SK-N-DZ (cell line): ENCODE measurements around the gene ASXL2.
"Not testable (repeated sequence)": the region's sequence is repeated elsewhere in the genome, so short reads cannot be mapped to it uniquely, and the experiment has no call there.

Source experiments
- DNase-seq: peaks from one replicate; pipeline ENCODE4 v3.0.0-alpha.2; 2015; ENCODE audit warnings: low spot score

ASXL2 gene

GRCh38 chr2:25838152-25838756, 40.0 kb downstream of the ASXL2 start:
- no peak for DNase-seq

- no peak for DNase-seq
Observed at GRCh38 chr2:25835906-25836305, 42.4 kb downstream of the ASXL2 start.

- DNase-seq = no peak
Observed at GRCh38 chr2:25833566-25833965, 44.7 kb downstream of the ASXL2 start.

GRCh38 chr2:25832897-25833296, 45.4 kb downstream of the ASXL2 start:
- no peak for DNase-seq

GRCh38 chr2:25831746-25832449, 46.4 kb downstream of the ASXL2 start:
- DNase-seq = no peak

- DNase-seq = no peak
Observed at GRCh38 chr2:25829828-25830227, 48.5 kb downstream of the ASXL2 start.

DNA sequence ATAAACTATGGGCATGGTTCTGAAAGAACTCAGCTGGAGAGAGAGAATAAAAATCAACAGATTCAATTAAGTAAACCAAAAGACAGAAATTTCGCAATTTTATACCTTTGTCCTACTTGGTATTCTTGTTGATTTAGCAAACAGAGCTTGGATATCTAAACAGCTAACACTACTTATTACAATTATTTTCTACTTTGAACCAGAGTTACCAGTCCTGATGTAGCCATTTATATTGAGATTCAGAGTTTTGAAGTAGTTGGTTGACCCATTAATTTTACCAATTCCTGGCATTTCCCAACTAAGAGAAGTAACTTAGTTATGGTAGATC, 48.9 kb downstream of the ASXL2 start:
- no peak for DNase-seq

DNA sequence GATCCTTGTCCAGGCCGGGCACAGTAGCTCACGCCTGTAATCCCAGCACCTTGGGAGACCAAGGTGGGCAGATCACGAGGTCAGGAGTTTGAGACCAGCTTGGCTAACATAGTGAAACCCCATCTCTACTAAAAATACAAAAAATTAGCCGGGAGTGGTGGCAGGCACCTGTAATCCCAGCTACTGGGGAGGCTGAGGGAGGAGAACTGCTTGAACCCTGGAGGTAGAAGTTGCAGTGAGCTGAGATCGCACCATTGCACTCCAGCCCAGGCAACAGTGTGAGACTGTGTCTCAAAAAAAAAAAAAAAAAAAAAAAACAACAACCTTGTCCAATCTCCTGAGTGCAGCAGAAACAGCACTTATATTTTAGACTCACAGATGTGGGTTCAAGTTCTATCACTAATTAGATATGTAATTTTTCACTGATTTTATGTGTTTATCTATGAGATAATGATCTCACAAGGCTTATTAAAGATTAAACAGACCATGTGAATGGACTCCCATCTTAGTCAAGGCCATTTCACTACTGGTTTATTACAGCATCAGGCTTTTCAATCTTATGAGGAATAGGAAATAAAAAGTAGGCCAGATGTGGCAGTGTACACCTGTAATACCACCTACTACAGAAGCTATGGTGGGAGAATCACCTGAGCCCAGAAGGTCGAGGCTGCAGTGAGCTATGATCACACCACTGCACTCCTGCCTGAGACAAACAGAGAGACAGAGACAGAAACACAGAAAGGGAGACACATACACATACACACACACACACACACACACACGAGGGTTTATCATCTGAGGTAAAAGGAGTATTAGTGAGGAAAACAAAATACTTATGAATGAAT, 49.5 kb downstream of the ASXL2 start:
- DNase-seq = not testable (repeated sequence)

- DNase-seq = no peak
Observed at GRCh38 chr2:25825238-25825637, 53.0 kb downstream of the ASXL2 start.

- no peak for DNase-seq
Observed at GRCh38 chr2:25824718-25825117, 53.6 kb downstream of the ASXL2 start.

DNA sequence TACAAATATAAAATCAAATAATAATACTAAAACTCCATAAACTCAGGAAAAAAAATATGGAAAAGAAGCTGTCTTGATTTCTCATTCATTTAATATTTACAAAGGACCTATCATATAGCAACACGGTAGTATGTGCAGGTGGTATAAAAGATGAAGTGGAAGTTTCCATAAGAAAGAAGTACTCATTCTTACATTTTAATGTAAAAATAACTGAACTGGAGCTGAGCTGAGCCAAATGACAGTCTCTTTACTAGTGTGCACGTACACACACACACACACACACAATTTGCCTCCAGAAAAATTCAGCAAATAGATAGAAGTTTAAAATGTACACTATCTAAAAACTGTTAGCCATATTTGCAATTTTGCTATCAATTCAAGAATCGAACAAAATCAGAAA, 54.1 kb downstream of the ASXL2 start:
- no peak for DNase-seq

GRCh38 chr2:25822190-25823117, 55.8 kb downstream of the ASXL2 start:
- DNase-seq = no peak

DNA sequence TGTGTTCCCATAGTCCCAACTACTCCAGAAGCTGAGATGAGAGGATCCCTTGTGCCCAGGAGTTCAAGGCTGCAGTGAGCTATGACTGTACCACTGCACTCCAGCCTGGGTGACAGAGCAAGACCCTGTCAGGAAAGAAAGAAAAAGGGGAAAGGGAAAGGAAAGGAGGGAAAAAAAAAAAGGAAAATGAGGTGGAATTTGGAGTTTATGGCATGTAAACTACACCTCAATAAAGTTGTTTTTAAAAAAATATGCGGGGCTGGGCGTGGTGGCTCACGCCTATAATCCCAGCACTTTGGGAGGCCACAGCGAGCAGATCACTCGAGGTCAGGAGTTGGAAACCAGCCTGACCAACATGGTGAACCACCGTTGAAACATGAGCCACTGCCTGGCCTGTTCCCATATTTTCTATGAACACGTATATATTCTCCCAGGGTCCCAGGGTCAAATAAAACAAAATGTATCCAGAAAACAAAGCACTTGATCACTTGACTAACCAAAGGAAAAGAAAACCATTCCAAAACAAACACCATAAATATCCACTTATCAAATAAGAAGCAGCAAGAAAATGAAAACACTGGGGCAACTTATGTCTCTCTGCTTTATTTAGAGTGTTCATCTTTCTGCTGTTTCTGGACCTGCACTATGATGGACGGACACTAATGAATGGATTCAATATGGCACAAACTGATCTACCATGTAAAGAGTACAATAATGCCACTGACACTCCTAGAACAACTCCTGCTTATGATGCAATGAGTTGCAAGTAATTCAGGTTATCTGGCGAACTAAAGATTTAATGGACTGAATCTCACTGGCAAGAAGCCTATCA, 56.8 kb downstream of the ASXL2 start:
- no peak for DNase-seq

- DNase-seq = no peak
Observed at GRCh38 chr2:25819597-25820039, 58.7 kb downstream of the ASXL2 start.

GRCh38 chr2:25817630-25818029, 60.7 kb downstream of the ASXL2 start:
- DNase-seq = no peak

DNA sequence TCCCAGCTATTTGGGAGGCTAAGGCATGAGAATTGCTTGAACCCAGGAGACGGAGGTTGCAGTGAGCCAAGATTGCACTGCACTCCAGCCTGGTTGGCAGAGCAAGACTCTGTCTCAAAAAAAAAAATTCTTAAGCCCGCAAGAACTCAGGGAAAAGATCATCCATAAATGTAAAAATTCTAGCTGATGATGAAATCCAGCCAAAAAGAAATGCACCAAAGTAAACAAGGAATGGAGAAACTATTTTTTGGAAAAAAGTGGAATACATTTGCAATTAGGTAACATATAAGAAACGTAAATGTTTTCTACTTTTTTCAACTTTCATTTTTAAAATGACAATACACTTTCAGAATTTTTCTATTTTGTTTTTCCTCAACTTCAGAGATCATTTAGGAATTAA, 61.3 kb downstream of the ASXL2 start:
- DNase-seq = no peak

- DNase-seq = no peak
Observed at GRCh38 chr2:25816249-25816648, 62.0 kb downstream of the ASXL2 start.

GRCh38 chr2:25814681-25815080, 63.6 kb downstream of the ASXL2 start:
- no peak for DNase-seq

- no peak for DNase-seq
Observed at GRCh38 chr2:25810428-25810827, 67.9 kb downstream of the ASXL2 start.

DNA sequence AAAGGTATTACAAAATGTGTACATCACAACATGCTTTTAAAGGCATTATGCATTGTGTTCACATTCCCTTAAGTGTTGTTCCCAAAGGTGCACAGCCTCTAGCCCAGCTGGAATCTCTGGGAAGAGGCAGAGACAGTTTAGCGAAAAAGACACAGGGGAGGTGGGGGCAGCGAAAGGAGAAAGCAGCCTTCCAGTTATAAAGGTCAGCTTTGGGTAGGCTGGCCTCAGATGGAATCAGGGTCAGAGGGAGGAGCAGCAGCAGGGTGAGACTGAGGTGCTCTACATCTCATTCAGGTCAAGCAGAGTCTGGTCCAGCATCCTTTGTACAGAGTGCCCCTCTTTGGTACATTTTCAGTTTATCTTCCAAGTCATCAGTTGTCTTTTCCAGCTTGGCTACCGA, 68.6 kb downstream of the ASXL2 start:
- no peak for DNase-seq

GRCh38 chr2:25808006-25808383, 70.3 kb downstream of the ASXL2 start:
- DNase-seq = no peak
